Mesothelial cell of epicardium (in vitro differentiated cells): ENCODE results near the gene UBE2O. TPM values are rescaled to one million over a fixed set of nuclear protein-coding genes. Genes with fewer than 3 reads are reported as not detected.

Experiments
- DNase-seq, 2 experiments: peaks; one replicate each; pipeline ENCODE4 v3.0.0; 2021; ENCODE audit warnings: low spot score in 2 of 2; ENCODE audit not compliant: unreplicated experiment in 2 of 2
- H3K27ac Mint-ChIP-seq: 2 replicates; pipeline ENCODE4 v1.8.0; 2021; ENCODE audit warnings: mixed read lengths
- H3K27me3 Mint-ChIP-seq: 2 replicates; pipeline ENCODE4 v1.8.0; 2021; ENCODE audit warnings: low read depth, mixed read lengths
- H3K36me3 Mint-ChIP-seq: 2 replicates; pipeline ENCODE4 v1.8.0; 2021; ENCODE audit warnings: mixed read lengths
- H3K4me1 Mint-ChIP-seq: 2 replicates; pipeline ENCODE4 v1.8.0; 2021; ENCODE audit warnings: mixed read lengths
- H3K4me3 Mint-ChIP-seq: 2 replicates; pipeline ENCODE4 v1.8.0; 2021; ENCODE audit warnings: mild to moderate bottlenecking, moderate library complexity, mixed read lengths
- H3K9me3 Mint-ChIP-seq: 2 replicates; pipeline ENCODE4 v1.8.0; 2021; ENCODE audit warnings: mixed read lengths
- total RNA-seq: library from RNA; stranded (reverse); gene quantifications from 3 replicates; pipeline ENCODE4 v1.2.1, GENCODE V29; 2021
- TF ChIP-seq, protein P1 (sequence below): fragments of 200-600 bp; sonication (generic); IDR thresholded peaks from one replicate; pipeline ENCODE4 v1.5.0; 2021; ENCODE audit warnings: antibody characterized with exemption; ENCODE audit not compliant: unreplicated experiment

Gene UBE2O
- total RNA-seq, 1 donor from 2014 or later: 46.3 TPM

- H3K27me3 Mint-ChIP-seq: no peaks in the 10 kb centered on the region
- no peaks in the 10 kb centered on the region for H3K4me1 Mint-ChIP-seq
- H3K27ac Mint-ChIP-seq: no peak overlapping the region
- no peak for DNase-seq
- H3K4me3 Mint-ChIP-seq: no peak overlapping the region
- H3K36me3 Mint-ChIP-seq: peaks cover 34% of the 10 kb centered on the region
- TF ChIP-seq, protein P1, sequence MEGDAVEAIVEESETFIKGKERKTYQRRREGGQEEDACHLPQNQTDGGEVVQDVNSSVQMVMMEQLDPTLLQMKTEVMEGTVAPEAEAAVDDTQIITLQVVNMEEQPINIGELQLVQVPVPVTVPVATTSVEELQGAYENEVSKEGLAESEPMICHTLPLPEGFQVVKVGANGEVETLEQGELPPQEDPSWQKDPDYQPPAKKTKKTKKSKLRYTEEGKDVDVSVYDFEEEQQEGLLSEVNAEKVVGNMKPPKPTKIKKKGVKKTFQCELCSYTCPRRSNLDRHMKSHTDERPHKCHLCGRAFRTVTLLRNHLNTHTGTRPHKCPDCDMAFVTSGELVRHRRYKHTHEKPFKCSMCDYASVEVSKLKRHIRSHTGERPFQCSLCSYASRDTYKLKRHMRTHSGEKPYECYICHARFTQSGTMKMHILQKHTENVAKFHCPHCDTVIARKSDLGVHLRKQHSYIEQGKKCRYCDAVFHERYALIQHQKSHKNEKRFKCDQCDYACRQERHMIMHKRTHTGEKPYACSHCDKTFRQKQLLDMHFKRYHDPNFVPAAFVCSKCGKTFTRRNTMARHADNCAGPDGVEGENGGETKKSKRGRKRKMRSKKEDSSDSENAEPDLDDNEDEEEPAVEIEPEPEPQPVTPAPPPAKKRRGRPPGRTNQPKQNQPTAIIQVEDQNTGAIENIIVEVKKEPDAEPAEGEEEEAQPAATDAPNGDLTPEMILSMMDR: no peak
- H3K9me3 Mint-ChIP-seq: no peaks in the 10 kb centered on the region
Observed at GRCh38 chr17:76405607-76405966, 47.4 kb downstream of the UBE2O start.

DNA sequence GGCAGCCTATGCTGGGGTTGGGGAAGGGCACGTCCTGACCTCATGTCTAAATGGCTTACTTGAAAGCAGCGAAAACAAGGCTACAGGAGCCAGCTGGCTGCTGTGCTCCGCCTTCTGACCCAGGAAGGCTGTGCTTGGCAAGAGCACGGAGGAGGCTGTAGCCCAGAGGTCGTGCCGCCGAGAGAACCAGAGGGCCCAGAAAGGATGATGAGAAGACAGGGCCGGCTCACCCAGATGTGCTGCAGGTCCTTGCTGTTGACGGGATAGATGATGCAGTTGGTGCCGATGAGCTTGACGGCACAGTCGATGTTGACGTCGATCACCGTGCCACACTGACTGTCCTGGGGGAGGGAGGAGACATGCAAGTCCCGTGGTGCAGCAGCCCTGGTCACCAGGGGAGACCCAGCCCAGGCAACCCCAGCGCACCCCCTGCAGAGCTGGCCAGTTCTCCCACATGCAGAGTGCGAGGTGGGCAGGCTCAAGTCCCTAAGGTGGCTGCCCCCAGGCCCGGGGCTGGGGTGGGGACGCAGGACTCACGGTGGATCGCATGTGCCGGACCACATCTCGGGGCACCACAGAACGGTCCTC is 47.9 kb downstream of the UBE2O start:
- H3K4me3 Mint-ChIP-seq: no peak overlapping the region
- H3K36me3 Mint-ChIP-seq: peaks cover 37% of the 10 kb centered on the region
- H3K27me3 Mint-ChIP-seq: no peaks in the 10 kb centered on the region
- H3K4me1 Mint-ChIP-seq: no peaks in the 10 kb centered on the region
- H3K27ac Mint-ChIP-seq: no peak overlapping the region
- no peaks in the 10 kb centered on the region for H3K9me3 Mint-ChIP-seq
- TF ChIP-seq, protein P1: no peak
- DNase-seq: no peak

DNA sequence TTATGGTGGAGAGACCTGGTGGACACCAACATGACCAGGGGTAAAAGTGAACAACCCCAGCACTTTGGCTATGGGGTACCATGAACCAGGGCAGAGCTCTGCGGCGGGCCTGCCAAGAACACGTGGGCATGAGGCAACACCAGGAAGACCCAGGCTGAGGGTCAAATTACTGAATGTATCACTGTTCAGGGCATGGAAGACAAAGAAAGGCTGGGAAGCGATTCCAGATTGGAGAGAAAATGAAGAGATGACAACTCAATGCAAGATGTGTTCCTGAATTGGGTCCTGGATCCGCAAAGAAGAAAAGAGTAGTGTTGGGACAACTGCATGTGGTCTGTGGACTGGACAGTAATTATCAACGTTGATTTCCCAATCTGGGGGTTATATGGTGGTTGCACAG is 48.7 kb downstream of the UBE2O start:
- TF ChIP-seq, protein P1: no peak
- Mint-ChIP-seq H3K27ac (no peak overlapping the region), H3K27me3 (no peaks in the 10 kb centered on the region), H3K4me3 (no peak overlapping the region), H3K36me3 (peaks cover 42% of the 10 kb centered on the region), H3K4me1 (no peaks in the 10 kb centered on the region), H3K9me3 (no peaks in the 10 kb centered on the region)
- DNase-seq: no peak

DNA sequence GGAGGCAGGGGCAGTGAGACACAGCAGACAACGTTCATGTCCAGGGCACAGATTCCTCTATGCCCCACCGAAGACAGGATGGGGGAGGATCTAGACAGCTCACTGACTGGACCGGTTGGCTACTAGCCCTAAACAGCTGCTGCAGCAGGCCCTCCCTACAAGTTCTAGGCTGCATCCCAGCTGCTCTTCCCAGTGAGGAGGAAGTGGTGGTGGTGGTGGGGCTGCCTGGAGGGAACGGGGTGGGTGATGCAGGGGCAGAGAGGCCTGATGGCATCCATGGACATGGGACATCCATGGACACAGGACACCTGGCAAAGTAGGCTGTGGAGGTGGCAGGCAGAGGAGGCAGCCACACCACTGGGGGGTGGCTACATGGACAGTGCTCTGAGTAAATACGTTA is 50.2 kb downstream of the UBE2O start:
- Mint-ChIP-seq H3K4me1 (no peaks in the 10 kb centered on the region), H3K27ac (no peak overlapping the region), H3K36me3 (peaks cover 44% of the 10 kb centered on the region), H3K9me3 (no peaks in the 10 kb centered on the region), H3K27me3 (no peaks in the 10 kb centered on the region), H3K4me3 (no peak overlapping the region)
- DNase-seq: no peak
- TF ChIP-seq, protein P1: no peak

DNA sequence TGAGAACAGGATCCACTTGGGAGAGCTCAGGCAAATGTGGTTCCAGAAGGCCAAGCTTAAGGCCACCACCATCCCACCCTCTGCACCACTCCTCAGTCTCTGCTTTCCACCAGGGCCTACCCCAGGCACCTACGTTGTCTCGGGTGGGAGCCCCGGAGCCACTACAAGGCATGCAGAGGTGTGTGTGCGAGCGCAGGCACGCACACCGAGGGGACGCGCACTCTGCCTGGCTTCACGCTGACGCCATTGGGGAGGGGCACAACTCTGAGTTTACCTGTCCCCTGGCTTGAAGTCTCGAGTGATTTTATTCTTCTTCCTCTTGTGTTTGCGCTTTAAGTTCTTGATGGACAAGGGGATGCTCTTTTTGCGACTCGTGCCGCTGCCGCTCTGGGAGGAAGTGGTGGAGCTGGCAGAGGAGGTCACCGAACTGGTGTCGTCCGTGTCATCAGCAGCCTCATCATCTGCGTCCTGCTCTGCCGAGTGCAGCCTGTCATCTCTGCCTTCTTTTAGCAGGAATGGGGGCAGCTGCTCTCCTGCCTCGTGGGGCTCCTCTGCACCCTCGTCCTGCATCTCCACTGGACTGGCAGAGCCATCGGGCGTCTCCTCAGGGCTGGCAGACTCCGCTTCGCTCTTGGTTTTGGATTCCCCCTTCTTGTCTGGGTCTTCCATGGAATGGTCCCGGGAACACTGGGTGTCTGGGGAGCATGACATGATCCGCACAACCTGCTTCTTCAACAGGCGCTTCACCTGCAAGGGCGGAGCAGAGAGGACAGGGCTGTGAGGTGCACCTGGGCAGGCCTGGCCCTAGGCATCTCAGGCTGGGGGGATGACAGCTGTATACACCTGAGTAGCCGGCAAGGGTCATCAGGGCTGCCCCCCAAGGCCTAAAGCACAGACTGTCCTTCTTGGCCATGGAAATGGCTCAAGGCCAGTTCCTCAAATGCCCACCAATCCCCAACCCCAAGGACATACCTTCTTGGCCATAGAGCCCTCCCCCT is 53.5 kb downstream of the UBE2O start:
- Mint-ChIP-seq H3K27me3 (no peaks in the 10 kb centered on the region), H3K27ac (no peak overlapping the region), H3K9me3 (no peaks in the 10 kb centered on the region), H3K36me3 (peaks cover 43% of the 10 kb centered on the region), H3K4me1 (no peaks in the 10 kb centered on the region), H3K4me3 (no peak overlapping the region)
- no peak for DNase-seq
- TF ChIP-seq, protein P1: no peak
